ENCODE data around the gene TRIM34. TPM values are rescaled to one million over a fixed set of nuclear protein-coding genes. Genes with fewer than 3 reads are reported as not detected.

Gene TRIM34
- total and polyA plus RNA-seq, 2 of the 4 experiments (the other 2 are of a cell fraction), result 6.1 to 8.6 TPM

- ChIA-PET CTCF (no interaction called here), POLR2A (ENCODE audit: unreplicated experiment) (no interaction called here)
- no peak overlapping the region for H4K5ac ChIP-seq (ENCODE audit: low read depth, low read length)
Measured at GRCh38 chr11:5658318-5658717, 33.5 kb downstream of the TRIM34 start.

More at GRCh38 chr11:5658318-5658717, 33.5 kb downstream of the TRIM34 start:
- in situ Hi-C loops (cut with MboI; ENCODE audit: low sequenced_read_pairs), result no loop called here
- no peak overlapping the region for H3K4me3 ChIP-seq (ENCODE audit: insufficient read depth, low read depth, low read length)
- H4K91ac ChIP-seq (ENCODE audit: insufficient read depth, low read depth, low read length), result no peak overlapping the region
- no peaks in the 10 kb centered on the region for H3K79me1 ChIP-seq (ENCODE audit: low read depth in 1 of 2, low read length in 2 of 2)
- peak; percentile 21; the same call in 1 of the 2 replicates for ATAC-seq (ENCODE audit: low read depth)
- no peak overlapping the region for H2AK5ac ChIP-seq (ENCODE audit: low read depth, low read length)
- H3K4me2 ChIP-seq (ENCODE audit: low read depth, low read length), result no peak overlapping the region
- no peaks in the 10 kb centered on the region for H3K27me3 ChIP-seq (ENCODE audit: control insufficient read depth, insufficient read depth, low read length)
- H3K9ac ChIP-seq (ENCODE audit: low read depth, low read length), result no peak overlapping the region
- H3K56ac ChIP-seq (ENCODE audit: extremely low read depth, insufficient read depth, low read length), result no peak overlapping the region
- no peak overlapping the region for H4K8ac ChIP-seq (ENCODE audit: low read depth in 2 of 2, low read length in 2 of 2)
- no peaks in the 10 kb centered on the region for H3K9me3 ChIP-seq (ENCODE audit: control insufficient read depth, insufficient read depth, low read length)
- peaks cover 1% of the 10 kb centered on the region for H3K36me3 ChIP-seq (ENCODE audit: control insufficient read depth, insufficient read depth, low read length)
- dilution Hi-C loops (cut with HindIII; ENCODE audit: low sequenced_read_pairs, unreplicated experiment), result no loop called here
- H2BK5ac ChIP-seq (ENCODE audit: low read depth, low read length, poor library complexity, severe bottlenecking), result no peak overlapping the region
- H3K23ac ChIP-seq (ENCODE audit: low read depth, low read length), result no peak overlapping the region
- no peak overlapping the region for H3K18ac ChIP-seq (ENCODE audit: low read depth, low read length)
- H3K9me1 ChIP-seq (ENCODE audit: insufficient read depth, low read length), result no peaks in the 10 kb centered on the region
- no peaks in the 10 kb centered on the region for H3K4me1 ChIP-seq (ENCODE audit: control insufficient read depth, insufficient read depth, low read length)
- no TSS peak for BruUV-seq (replicated peaks)
- intact Hi-C loops (cut with micrococcal nuclease), result no loop called here
- DNase-seq, result no peak
- no peak overlapping the region for H2BK120ac ChIP-seq (ENCODE audit: low read depth, low read length)
- no CpG with 5 or more reads among the region's 5 CpGs for WGBS, 2 experiments (ENCODE audit: extremely low coverage in 2 of 2, insufficient read length in 1 of 2)
- H3K4ac ChIP-seq (ENCODE audit: low read depth, low read length), result no peak overlapping the region
- no peak overlapping the region for H2AFZ ChIP-seq (replicated peaks; ENCODE audit: low read length, poor library complexity)
- H3K14ac ChIP-seq (replicated peaks; ENCODE audit: low read depth, low read length), result no peak overlapping the region
- no peak overlapping the region for H2AK9ac ChIP-seq (replicated peaks; ENCODE audit: low read depth, low read length, poor library complexity)
- no peak for TF ChIP-seq CHD1 (IDR thresholded peaks at IDR 0.05; ENCODE audit: low read depth, low read length)
- no peak for TF ChIP-seq USF2 (IDR thresholded peaks at IDR 0.05; ENCODE audit: low read depth, low read length)
- no peak for TF ChIP-seq NFE2L2 (IDR thresholded peaks at IDR 0.05; ENCODE audit: low read depth, low read length)
- TF ChIP-seq, protein P1, sequence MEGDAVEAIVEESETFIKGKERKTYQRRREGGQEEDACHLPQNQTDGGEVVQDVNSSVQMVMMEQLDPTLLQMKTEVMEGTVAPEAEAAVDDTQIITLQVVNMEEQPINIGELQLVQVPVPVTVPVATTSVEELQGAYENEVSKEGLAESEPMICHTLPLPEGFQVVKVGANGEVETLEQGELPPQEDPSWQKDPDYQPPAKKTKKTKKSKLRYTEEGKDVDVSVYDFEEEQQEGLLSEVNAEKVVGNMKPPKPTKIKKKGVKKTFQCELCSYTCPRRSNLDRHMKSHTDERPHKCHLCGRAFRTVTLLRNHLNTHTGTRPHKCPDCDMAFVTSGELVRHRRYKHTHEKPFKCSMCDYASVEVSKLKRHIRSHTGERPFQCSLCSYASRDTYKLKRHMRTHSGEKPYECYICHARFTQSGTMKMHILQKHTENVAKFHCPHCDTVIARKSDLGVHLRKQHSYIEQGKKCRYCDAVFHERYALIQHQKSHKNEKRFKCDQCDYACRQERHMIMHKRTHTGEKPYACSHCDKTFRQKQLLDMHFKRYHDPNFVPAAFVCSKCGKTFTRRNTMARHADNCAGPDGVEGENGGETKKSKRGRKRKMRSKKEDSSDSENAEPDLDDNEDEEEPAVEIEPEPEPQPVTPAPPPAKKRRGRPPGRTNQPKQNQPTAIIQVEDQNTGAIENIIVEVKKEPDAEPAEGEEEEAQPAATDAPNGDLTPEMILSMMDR (conservative IDR thresholded peaks at IDR 0.05; ENCODE audit: low read depth, low read length), result no peak
- TF ChIP-seq MAFK (IDR thresholded peaks at IDR 0.05; ENCODE audit: low read depth, low read length), result no peak
- no peak for TF ChIP-seq RCOR1 (IDR thresholded peaks at IDR 0.05; ENCODE audit: insufficient replicate concordance, low read length)
- no peak for TF ChIP-seq BHLHE40 (IDR thresholded peaks at IDR 0.05; ENCODE audit: low read depth, low read length)
- no peak for TF ChIP-seq FOS (IDR thresholded peaks at IDR 0.05; ENCODE audit: low read depth, low read length)
- TF ChIP-seq POLR2A (IDR thresholded peaks at IDR 0.05; ENCODE audit: low read depth, low read length), result no peak
- TF ChIP-seq RAD21 (IDR thresholded peaks at IDR 0.05; ENCODE audit: low read length), result no peak
- TF ChIP-seq MAZ (IDR thresholded peaks at IDR 0.05; ENCODE audit: borderline replicate concordance, low read depth, low read length), result no peak
- TF ChIP-seq RFX5 (IDR thresholded peaks at IDR 0.05; ENCODE audit: low read depth, low read length), result no peak
- TF ChIP-seq CEBPB (IDR thresholded peaks at IDR 0.05; ENCODE audit: low read depth, low read length), result no peak
- TF ChIP-seq MXI1 (IDR thresholded peaks at IDR 0.05; ENCODE audit: borderline replicate concordance, low read depth, low read length), result no peak
- no peak overlapping the region for H3K27ac ChIP-seq (ENCODE audit: insufficient read depth, low read length)
- H2BK20ac ChIP-seq (ENCODE audit: low read depth, low read length), result no peak overlapping the region
- H2BK15ac ChIP-seq (ENCODE audit: low read depth, low read length), result no peak overlapping the region
- no peaks in the 10 kb centered on the region for H4K20me1 ChIP-seq (ENCODE audit: insufficient read depth, low read length)
